Activated gamma-delta T cell (primary cell): ENCODE measurements around the gene PGS1.

Experiments used
- DNase-seq: peaks from one replicate; lab custom pipeline; 2025; lab: John Stamatoyannopoulos, UW

PGS1 gene

GRCh38 chr17:78408476-78409050 lies 30.1 kb downstream of the PGS1 start:
- no peak for DNase-seq

DNA sequence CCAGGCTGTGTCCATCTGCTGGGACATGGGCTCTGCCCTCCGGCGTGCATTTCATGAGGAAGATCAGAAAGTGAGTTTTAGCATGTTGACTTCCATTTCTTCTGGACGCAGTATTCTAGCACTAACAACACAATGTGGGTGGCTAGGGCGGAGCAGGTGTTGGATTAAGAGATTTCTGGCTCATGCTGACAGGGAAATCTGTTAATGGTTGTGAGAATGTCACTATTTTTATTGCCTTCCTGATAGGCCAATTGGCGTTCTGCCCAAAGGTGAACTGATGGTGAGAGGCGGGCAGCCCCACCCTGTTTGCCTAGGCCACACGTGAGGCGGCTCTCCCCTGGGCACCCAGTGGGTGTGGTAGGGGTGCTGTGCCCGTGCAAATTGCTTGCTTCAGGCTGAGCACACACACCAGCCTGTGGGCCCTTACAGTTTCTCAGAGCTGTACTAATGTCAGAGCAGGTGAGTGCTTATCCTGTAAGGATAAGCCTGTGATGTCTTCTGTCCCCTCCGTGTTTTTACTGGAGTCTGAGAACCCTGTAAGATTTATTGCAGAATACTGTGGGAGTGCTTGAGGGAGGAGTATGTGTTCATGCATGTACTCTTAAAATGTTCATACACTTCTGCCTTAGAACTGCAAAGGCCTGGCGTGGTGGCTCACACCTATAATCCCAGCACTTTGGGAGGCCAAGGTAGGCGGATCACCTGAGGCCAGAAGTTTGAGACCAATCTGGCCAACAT lies 30.9 kb downstream of the PGS1 start:
- no peak for DNase-seq

DNA sequence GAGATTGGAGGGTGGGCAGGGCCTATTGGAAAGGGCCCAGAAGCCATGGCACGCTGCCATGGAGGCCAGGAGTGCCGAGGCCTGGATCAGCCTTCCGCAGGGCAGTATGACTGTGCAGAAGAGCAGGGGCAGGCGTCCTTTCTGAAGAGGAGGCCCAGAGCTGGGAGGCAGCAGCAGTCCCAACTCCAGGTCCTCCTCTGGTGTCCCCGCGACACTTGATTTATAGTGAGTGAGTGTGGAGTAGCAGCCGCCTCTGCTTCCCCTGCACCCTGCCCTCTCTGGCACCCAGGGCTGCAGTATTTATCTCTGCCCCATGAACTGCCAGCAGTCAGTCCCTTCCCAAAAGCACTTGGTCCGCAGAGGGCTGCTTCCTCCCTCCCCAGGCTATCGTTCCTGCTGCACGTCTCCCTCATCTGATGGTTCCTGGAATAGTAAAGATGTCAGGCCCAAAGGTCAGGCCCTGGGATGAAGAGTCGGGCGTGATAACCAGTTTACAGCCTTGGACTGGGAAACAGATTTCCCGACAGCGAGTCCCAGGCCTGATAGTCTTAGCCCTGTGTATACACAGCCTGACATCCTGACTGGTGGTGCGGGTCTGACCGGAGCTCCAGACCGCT lies 32.9 kb downstream of the PGS1 start:
- DNase-seq = no peak

DNA sequence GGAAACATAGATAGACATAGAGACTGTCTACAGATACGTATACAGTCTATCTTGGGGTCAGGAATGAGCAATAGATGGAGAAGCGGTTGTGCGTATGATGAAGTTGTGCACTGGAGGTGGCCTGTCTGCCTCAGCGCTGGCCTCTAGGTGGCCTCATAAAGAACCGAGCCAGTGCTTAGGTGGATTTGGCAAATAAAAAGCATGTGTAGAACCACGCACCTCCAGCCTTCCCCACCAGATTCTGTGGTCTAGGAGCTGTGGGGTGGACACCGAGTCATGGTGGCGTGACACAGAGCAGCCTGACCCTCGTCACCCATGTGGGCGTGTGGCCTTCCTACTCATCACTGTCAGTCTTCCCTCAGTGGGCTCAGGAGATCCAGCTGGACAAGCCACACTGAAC lies 34.0 kb downstream of the PGS1 start:
- DNase-seq = no peak

GRCh38 chr17:78414178-78415162 lies 36.0 kb downstream of the PGS1 start:
- DNase-seq = peak; percentile 22

GRCh38 chr17:78415821-78416711 lies 37.6 kb downstream of the PGS1 start:
- DNase-seq = no peak

GRCh38 chr17:78416791-78417530 lies 38.5 kb downstream of the PGS1 start:
- DNase-seq = no peak

- DNase-seq = no peak
Observed at GRCh38 chr17:78417531-78417909, 39.1 kb downstream of the PGS1 start.

DNA sequence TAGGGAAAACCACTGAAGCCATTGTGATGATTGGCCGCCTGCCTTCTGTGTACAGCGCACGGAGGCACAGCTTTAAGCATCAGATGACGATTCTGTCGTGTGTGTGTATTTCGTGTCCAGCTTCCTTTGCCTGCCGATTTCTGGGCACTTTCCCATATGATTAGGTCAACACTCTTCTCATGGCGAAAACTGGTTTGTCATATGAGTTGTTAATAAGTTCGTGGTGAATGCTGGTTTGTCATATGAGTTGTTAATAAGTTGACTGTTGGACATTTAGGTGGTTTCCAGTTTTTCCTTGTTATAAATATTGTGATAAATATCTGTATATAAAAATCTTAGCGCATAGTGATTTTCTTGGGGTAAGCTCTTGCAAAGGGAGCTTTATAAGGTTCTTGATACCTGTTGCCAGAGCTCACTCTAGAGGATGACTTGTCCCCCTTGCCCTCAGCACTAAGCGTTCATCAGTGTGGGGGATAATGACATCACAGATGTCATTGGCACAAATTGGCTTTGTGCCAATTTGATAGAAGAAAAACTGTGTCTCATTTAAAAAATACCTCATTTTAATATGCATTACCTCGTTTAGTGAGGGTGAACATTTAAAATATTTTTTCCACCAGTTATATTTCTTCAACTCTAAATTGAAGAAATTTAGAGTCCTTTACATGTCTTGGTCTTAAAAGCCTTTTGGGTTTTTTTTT lies 40.0 kb downstream of the PGS1 start:
- DNase-seq = no peak

DNA sequence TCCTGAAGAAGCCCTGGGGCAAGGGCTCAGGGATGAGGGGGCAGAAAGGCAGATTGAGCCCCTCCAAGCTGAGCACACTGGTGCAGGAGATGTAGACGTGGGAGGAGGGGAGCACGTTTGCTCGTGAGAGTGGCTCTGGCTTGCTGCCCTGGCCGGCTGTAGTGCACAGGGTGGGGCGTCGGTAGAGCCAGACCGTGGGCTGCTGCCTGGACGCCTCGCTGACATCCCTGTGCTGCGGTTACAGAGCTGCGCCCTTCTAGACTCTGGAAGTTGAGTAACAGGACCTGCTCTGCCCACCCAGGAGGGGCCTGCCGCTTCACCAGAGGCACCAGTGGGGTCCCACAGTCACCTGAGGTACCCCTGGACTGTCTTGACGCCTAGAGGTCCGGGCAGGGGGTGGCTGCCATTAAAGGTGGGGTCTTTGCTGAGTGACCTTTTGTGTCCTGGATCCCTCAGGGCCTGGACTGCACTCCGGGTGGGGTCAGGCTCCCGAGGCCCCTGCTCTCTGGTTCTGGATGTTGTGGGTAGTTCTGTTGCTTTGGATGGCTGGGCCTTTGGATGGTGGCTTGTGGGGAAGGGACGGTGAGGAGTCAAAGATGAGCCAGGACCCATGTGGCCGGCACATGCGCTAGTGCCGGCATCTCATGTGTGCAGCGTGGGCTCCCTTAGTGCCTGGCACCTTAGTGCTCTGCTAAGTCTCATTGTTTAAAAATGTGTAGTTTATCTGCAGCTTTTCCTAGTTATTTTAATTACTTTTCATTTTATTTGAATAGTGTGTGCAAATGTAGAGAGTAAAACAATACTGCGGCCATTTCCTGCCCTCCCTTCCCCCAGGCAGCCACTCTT lies 41.7 kb downstream of the PGS1 start:
- no peak for DNase-seq

- DNase-seq = no peak
Observed at GRCh38 chr17:78421084-78421533, 42.7 kb downstream of the PGS1 start.

DNA sequence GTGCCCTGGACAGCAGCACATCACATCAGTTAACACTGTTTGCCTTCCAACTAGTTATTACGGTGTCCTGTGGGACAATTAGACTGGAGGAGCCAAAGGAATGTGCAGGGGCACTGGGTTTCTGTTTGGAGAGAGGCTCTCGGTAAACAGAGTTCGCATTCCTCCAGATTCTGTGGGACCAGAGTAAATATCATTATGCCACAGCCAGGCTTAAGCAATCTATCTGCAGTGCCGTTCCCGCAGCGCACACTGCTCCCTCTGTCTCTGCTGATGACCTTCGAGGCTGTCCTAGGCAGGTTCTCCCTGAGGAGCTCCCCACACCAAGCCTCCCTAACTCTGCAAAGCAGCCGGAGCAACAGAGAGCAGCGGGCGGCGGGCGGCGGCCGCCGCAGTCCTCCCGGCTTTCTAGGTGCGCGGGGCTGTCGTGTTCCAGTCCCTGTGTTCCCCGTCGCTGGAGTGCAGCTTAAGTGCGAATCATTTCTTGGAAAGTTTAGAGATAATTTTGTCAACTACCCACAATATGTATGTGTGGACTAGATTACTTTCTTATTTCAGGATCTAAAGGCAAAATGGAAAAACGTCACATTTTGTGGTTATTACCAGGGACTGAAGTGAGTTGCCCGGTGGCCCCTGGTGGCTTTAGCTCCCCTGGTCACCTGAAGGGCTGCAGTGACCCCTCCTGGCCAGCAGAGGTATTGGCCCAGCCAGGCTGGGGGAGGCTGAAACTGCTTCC lies 43.3 kb downstream of the PGS1 start:
- DNase-seq = peak; percentile 30

- no peak for DNase-seq
Observed at GRCh38 chr17:78422267-78422605, 43.8 kb downstream of the PGS1 start.

DNA sequence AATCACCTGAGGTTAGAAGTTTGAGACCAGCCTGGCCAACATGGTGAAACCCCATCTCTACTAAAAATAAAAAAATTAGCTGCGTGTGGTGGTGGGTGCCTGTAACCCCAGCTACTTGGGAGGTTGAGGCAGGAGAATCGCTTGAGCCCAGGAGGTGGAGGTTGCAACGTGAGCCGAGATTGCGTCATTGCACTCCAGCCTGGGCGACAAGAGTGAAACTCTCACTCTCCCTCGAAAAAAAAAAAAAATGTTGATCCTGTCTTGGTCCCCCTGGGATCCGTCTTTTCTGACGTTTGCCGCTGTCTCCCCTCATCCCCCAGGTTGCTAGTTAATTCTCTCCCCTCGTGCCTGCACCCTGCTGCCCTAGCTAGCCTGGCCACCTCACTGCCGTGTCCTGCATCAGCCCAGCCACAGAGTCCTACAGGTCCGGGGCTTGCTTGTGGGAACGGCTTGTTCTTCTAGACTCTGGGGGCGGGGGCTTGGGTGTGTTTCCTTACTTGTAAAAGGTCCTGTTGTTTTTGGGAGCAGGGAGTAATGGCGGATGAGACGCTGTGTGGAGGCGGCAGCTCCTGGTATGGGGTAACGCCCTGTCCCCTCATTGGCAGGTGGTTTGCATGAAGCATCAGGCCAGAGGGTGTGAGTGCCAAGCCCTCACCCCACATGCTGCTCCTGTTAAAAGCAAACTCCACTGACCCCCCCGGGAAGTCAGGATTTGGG lies 44.6 kb downstream of the PGS1 start:
- DNase-seq = no peak

- no peak for DNase-seq
Observed at GRCh38 chr17:78423961-78424675, 45.7 kb downstream of the PGS1 start.

DNA sequence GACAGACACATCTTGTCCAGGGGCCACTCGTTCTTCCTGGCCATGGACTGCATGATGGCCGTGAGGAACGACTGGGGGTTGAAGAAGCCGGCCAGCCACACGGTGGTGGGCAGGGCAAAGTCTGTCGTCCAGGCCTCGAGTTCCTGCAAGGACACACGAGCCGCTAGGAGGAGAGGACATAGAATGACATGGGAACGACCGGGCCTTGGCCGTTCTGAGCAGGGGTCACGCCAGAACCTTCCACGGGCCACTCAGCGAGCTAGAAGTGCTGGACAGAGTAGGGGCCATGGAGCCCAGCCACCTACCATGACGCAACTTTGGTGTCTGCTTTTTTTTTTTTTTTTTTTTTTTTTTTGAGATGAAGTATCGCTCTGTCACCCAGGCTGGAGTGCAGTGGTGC lies 47.0 kb downstream of the PGS1 start:
- DNase-seq = no peak

- no peak for DNase-seq
Observed at GRCh38 chr17:78426293-78426879, 47.9 kb downstream of the PGS1 start.
